Measurements from ENCODE around the gene TMEM225. TPM values are rescaled to one million over a fixed set of nuclear protein-coding genes. Genes with fewer than 3 reads are reported as not detected.

Gene TMEM225
- total and polyA plus RNA-seq, 2 experiments from 2014 or later: 0.13 TPM; not detected in 1

DNA sequence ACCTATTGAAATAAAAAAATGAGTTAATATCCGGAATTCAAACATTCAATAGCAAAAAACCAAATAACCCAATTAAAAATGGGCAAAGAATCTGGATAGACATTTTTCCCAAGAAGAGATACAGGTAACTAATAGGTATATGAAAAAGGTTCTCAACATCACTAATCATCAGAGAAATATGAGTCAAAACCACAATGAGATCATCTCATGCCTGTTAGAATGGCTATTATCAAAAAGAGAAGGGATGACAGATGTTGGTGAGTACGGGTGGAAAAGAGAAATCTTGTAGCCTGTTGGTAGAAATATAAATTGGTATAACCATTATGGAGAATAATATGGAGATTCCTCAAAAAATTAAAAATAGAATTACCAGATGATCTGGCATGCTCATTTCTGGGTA lies 52.4 kb downstream of the TMEM225 start:
- DNase-seq (ENCODE audit: low spot score): no peak
- 79% methylated on average over 2 of the region's 2 CpGs for WGBS (ENCODE audit: low lambda C conversion rate, missing lambda C conversion rate)
- Histone ChIP-seq H3K27ac (no peak overlapping the region), H3K4me2 (no peak overlapping the region), H3K9me2 (replicated peaks; ENCODE audit: insufficient read depth) (no peaks in the 10 kb centered on the region), H3K9me3 (ENCODE audit: low read depth) (no peaks in the 10 kb centered on the region), H3K27me3 (no peaks in the 10 kb centered on the region), H3K36me3 (replicated peaks; ENCODE audit: insufficient read depth, low read depth) (no peaks in the 10 kb centered on the region), H2AFZ (no peak overlapping the region), H3K4me3 (no peak overlapping the region), H3K79me2 (no peaks in the 10 kb centered on the region), H4K20me1 (ENCODE audit: insufficient read depth, poor library complexity, severe bottlenecking) (no peaks in the 10 kb centered on the region), H3K4me1 (ENCODE audit: insufficient read depth) (no peaks in the 10 kb centered on the region)
- TF ChIP-seq, protein P1, sequence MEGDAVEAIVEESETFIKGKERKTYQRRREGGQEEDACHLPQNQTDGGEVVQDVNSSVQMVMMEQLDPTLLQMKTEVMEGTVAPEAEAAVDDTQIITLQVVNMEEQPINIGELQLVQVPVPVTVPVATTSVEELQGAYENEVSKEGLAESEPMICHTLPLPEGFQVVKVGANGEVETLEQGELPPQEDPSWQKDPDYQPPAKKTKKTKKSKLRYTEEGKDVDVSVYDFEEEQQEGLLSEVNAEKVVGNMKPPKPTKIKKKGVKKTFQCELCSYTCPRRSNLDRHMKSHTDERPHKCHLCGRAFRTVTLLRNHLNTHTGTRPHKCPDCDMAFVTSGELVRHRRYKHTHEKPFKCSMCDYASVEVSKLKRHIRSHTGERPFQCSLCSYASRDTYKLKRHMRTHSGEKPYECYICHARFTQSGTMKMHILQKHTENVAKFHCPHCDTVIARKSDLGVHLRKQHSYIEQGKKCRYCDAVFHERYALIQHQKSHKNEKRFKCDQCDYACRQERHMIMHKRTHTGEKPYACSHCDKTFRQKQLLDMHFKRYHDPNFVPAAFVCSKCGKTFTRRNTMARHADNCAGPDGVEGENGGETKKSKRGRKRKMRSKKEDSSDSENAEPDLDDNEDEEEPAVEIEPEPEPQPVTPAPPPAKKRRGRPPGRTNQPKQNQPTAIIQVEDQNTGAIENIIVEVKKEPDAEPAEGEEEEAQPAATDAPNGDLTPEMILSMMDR (IDR thresholded peaks at IDR 0.05; ENCODE audit: poor library complexity): no peak
- TF ChIP-seq EZH2 (IDR thresholded peaks at IDR 0.05; ENCODE audit: borderline replicate concordance): no peak
- TF ChIP-seq EZH2phosphoT487 (IDR thresholded peaks at IDR 0.05; ENCODE audit: low read depth, severe bottlenecking, unreplicated experiment): no peak

Other genes starting within 250 kb of the TMEM225 start
- gene SCN3B, start 231.0 kb downstream of the TMEM225 start, total RNA-seq: 1.6 and 1.8 TPM in 2 replicates
- 0.30 and 1.3 TPM in 2 replicates for gene SCN3B, start 231.0 kb downstream of the TMEM225 start, polyA plus RNA-seq
- gene ZNF202, start 144.0 kb downstream of the TMEM225 start, total RNA-seq: 5.7 and 9.0 TPM in 2 replicates
- gene ZNF202, start 144.0 kb downstream of the TMEM225 start, polyA plus RNA-seq: 7.1 and 8.4 TPM in 2 replicates
- not detected in 2 replicates for gene OR6X1, start 131.2 kb downstream of the TMEM225 start, total RNA-seq
- gene OR6X1, start 131.2 kb downstream of the TMEM225 start, polyA plus RNA-seq: not detected in 2 replicates
- not detected in 2 replicates for gene OR6M1, start 79.3 kb downstream of the TMEM225 start, total RNA-seq
- gene OR6M1, start 79.3 kb downstream of the TMEM225 start, polyA plus RNA-seq: not detected in 2 replicates
- 0.90 and 1.1 TPM in 2 replicates for gene OR8D4, start 16.5 kb upstream of the TMEM225 start, total RNA-seq
- gene OR8D4, start 16.5 kb upstream of the TMEM225 start, polyA plus RNA-seq: 0.54 TPM in 1 of 2 replicates, not detected in the other
- 0.32 and 0.77 TPM in 2 replicates for gene OR4D5, start 53.9 kb upstream of the TMEM225 start, total RNA-seq
- gene OR4D5, start 53.9 kb upstream of the TMEM225 start, polyA plus RNA-seq: not detected in 2 replicates
- gene OR6T1, start 58.2 kb upstream of the TMEM225 start, total RNA-seq: not detected in 2 replicates
- gene OR6T1, start 58.2 kb upstream of the TMEM225 start, polyA plus RNA-seq: not detected in 2 replicates
- not detected in 2 replicates for gene OR10S1, start 92.1 kb upstream of the TMEM225 start, total RNA-seq
- gene OR10S1, start 92.1 kb upstream of the TMEM225 start, polyA plus RNA-seq: not detected in 2 replicates
- not detected in 2 replicates for gene OR10G6, start 109.5 kb upstream of the TMEM225 start, total RNA-seq
- gene OR10G6, start 109.5 kb upstream of the TMEM225 start, polyA plus RNA-seq: not detected in 2 replicates
- gene OR10G4, start 127.3 kb upstream of the TMEM225 start, total RNA-seq: 0.17 and 0.64 TPM in 2 replicates
- gene OR10G4, start 127.3 kb upstream of the TMEM225 start, polyA plus RNA-seq: not detected in 2 replicates
- gene OR10G9, start 137.3 kb upstream of the TMEM225 start, total RNA-seq: not detected in 2 replicates
- gene OR10G9, start 137.3 kb upstream of the TMEM225 start, polyA plus RNA-seq: not detected in 2 replicates
- gene OR10G8, start 141.1 kb upstream of the TMEM225 start, total RNA-seq: 0.16 and 0.47 TPM in 2 replicates
- gene OR10G8, start 141.1 kb upstream of the TMEM225 start, polyA plus RNA-seq: not detected in 2 replicates
- not detected in 2 replicates for gene OR10G7, start 155.7 kb upstream of the TMEM225 start, total RNA-seq
- gene OR10G7, start 155.7 kb upstream of the TMEM225 start, polyA plus RNA-seq: not detected in 2 replicates
- gene VWA5A, start 229.8 kb upstream of the TMEM225 start, total RNA-seq: 19.1 and 21.6 TPM in 2 replicates
- 18.9 and 26.3 TPM in 2 replicates for gene VWA5A, start 229.8 kb upstream of the TMEM225 start, polyA plus RNA-seq